ENCODE measurements around the gene CFL1. TPM values are rescaled to one million over a fixed set of nuclear protein-coding genes. Genes with fewer than 3 reads are reported as not detected.
A peak's percentile ranks its signal among the peaks of the same experiment; 100 is the strongest.
"Not testable (repeated sequence)": the region's sequence is repeated elsewhere in the genome, so short reads cannot be mapped to it uniquely, and the experiment has no call there.

CFL1 gene
- total RNA-seq, 1 experiment from 2014 or later = 960 TPM

- H3K9me3 ChIP-seq = 0 out of 2 replicates have a peak, but pooled peaks cover 3% of the 10 kb centered on the region
- BruUV-seq (replicated peaks) = no TSS peak
- H3K4me1 Mint-ChIP-seq (ENCODE audit: low read depth, unreplicated experiment) = peaks cover 27% of the 10 kb centered on the region
- intact Hi-C loops (cut with micrococcal nuclease; ENCODE audit: unreplicated experiment) = no loop called here
- POLR2A ChIA-PET = interaction anchor here (0.6 to 1.8 kb wide), 2 partner anchors 8 to 35 kb away, joined by 3 to 6 read pairs; partner anchors contain the start of gene CFL1
- no peaks in the 10 kb centered on the region for H3K27me3 ChIP-seq (replicated peaks; ENCODE audit: control insufficient read depth, insufficient read depth, low read length)
- H3K4me3 ChIP-seq (ENCODE audit: low read depth, low read length) = no peak overlapping the region
- H3K4me3 Mint-ChIP-seq (ENCODE audit: unreplicated experiment) = no peak overlapping the region
- no peak overlapping the region for H3K27ac Mint-ChIP-seq (ENCODE audit: unreplicated experiment)
- peaks cover 68% of the 10 kb centered on the region for H3K36me3 Mint-ChIP-seq (ENCODE audit: insufficient read depth, unreplicated experiment)
- H3K36me3 ChIP-seq (ENCODE audit: control insufficient read depth, insufficient read depth, low read length) = peaks cover 8% of the 10 kb centered on the region; the same call in 1 of the 2 replicates
- no peak for TF ChIP-seq CTCF (IDR thresholded peaks at IDR 0.05; ENCODE audit: insufficient read depth in 1 of 2, low read depth in 1 of 2, low read length in 1 of 2, severe bottlenecking in 1 of 2, unreplicated experiment in 1 of 2)
- DNase-seq = peak in 1 of 2 experiments; percentile 50
- CTCF ChIA-PET = interaction anchor here (0.7 to 2.9 kb wide), 5 partner anchors 9 to 138 kb away, joined by 3 to 16 read pairs (median 4); partner anchors contain the start of genes CCDC85B, KAT5 and MUS81
- no peaks in the 10 kb centered on the region for H3K27me3 Mint-ChIP-seq (ENCODE audit: insufficient read depth, unreplicated experiment)
- H3K4me1 ChIP-seq = peaks cover 18% of the 10 kb centered on the region
- no peaks in the 10 kb centered on the region for H3K9me3 Mint-ChIP-seq (ENCODE audit: unreplicated experiment)
These were observed 7.5 kb downstream of the CFL1 start for GRCh38 chr11:65850217-65851082.

- ChIA-PET CTCF (interaction anchor here (0.7 to 2.9 kb wide), 6 partner anchors 10 to 153 kb away, joined by 3 to 16 read pairs (median 4); partner anchors contain the start of genes BANF1, CCDC85B, EIF1AD and KAT5), POLR2A (interaction anchor here (0.6 to 1.8 kb wide), 3 partner anchors 8 to 36 kb away, joined by 3 to 10 read pairs (median 6); partner anchors contain the start of gene CFL1)
- Mint-ChIP-seq H3K27me3 (ENCODE audit: insufficient read depth, unreplicated experiment) (no peaks in the 10 kb centered on the region), H3K27ac (ENCODE audit: unreplicated experiment) (peak overlapping the region; percentile 59), H3K9me3 (ENCODE audit: unreplicated experiment) (no peaks in the 10 kb centered on the region), H3K36me3 (ENCODE audit: insufficient read depth, unreplicated experiment) (peaks cover 62% of the 10 kb centered on the region), H3K4me3 (ENCODE audit: unreplicated experiment) (no peak overlapping the region), H3K4me1 (ENCODE audit: low read depth, unreplicated experiment) (peaks cover 22% of the 10 kb centered on the region)
- Histone ChIP-seq H3K27me3 (replicated peaks; ENCODE audit: control insufficient read depth, insufficient read depth, low read length) (no peaks in the 10 kb centered on the region), H3K36me3 (ENCODE audit: control insufficient read depth, insufficient read depth, low read length) (peaks cover 7% of the 10 kb centered on the region; the same call in 1 of the 2 replicates), H3K9me3 (0 out of 2 replicates have a peak, but pooled peaks cover 3% of the 10 kb centered on the region), H3K4me3 (ENCODE audit: low read depth, low read length) (no peak overlapping the region), H3K4me1 (peaks cover 20% of the 10 kb centered on the region)
- no TSS peak for BruUV-seq (replicated peaks)
- TF ChIP-seq CTCF (IDR thresholded peaks at IDR 0.05; ENCODE audit: insufficient read depth in 1 of 2, low read depth in 1 of 2, low read length in 1 of 2, severe bottlenecking in 1 of 2, unreplicated experiment in 1 of 2) = no peak
- DNase-seq = peak in 1 of 2 experiments; percentile 38
- intact Hi-C loops (cut with micrococcal nuclease; ENCODE audit: unreplicated experiment) = no loop called here
These were observed 8.2 kb downstream of the CFL1 start for GRCh38 chr11:65849771-65850216.

- H3K27ac Mint-ChIP-seq (ENCODE audit: unreplicated experiment) = peak overlapping the region; percentile 59
- no TSS peak for BruUV-seq (replicated peaks)
- TF ChIP-seq CTCF (IDR thresholded peaks at IDR 0.05; ENCODE audit: insufficient read depth in 1 of 2, low read depth in 1 of 2, low read length in 1 of 2, severe bottlenecking in 1 of 2, unreplicated experiment in 1 of 2) = no peak
- H3K36me3 Mint-ChIP-seq (ENCODE audit: insufficient read depth, unreplicated experiment) = peaks cover 58% of the 10 kb centered on the region
- H3K9me3 Mint-ChIP-seq (ENCODE audit: unreplicated experiment) = no peaks in the 10 kb centered on the region
- peaks cover 25% of the 10 kb centered on the region for H3K4me1 ChIP-seq
- CTCF ChIA-PET = interaction anchor here (1.2 to 2.9 kb wide), 4 partner anchors 10 to 153 kb away, joined by 3 to 16 read pairs (median 6); partner anchors contain the start of genes BANF1, CCDC85B, EIF1AD and KAT5
- no peak overlapping the region for H3K4me3 Mint-ChIP-seq (ENCODE audit: unreplicated experiment)
- H3K27me3 ChIP-seq (replicated peaks; ENCODE audit: control insufficient read depth, insufficient read depth, low read length) = no peaks in the 10 kb centered on the region
- H3K36me3 ChIP-seq (ENCODE audit: control insufficient read depth, insufficient read depth, low read length) = peaks cover 7% of the 10 kb centered on the region; the same call in 1 of the 2 replicates
- no peaks in the 10 kb centered on the region for H3K27me3 Mint-ChIP-seq (ENCODE audit: insufficient read depth, unreplicated experiment)
- peaks cover 20% of the 10 kb centered on the region for H3K4me1 Mint-ChIP-seq (ENCODE audit: low read depth, unreplicated experiment)
- H3K9me3 ChIP-seq = 0 out of 2 replicates have a peak, but pooled peaks cover 3% of the 10 kb centered on the region
- peak in 1 of 2 experiments; percentile 63 for DNase-seq
- no peak overlapping the region for H3K4me3 ChIP-seq (ENCODE audit: low read depth, low read length)
- POLR2A ChIA-PET = interaction anchor here (0.6 to 1.8 kb wide), 3 partner anchors 9 to 274 kb away, joined by 4 to 10 read pairs (median 6); partner anchors contain the start of gene CFL1
- intact Hi-C loops (cut with micrococcal nuclease; ENCODE audit: unreplicated experiment) = no loop called here
These were observed 8.6 kb downstream of the CFL1 start for GRCh38 chr11:65849366-65849765.

GRCh38 chr11:65848693-65849092, 9.3 kb downstream of the CFL1 start:
- H3K9me3 Mint-ChIP-seq (ENCODE audit: unreplicated experiment); intact Hi-C loops (cut with micrococcal nuclease; ENCODE audit: unreplicated experiment); H3K36me3 ChIP-seq (ENCODE audit: control insufficient read depth, insufficient read depth, low read length); H3K4me3 Mint-ChIP-seq (ENCODE audit: unreplicated experiment); DNase-seq; H3K27me3 ChIP-seq (replicated peaks; ENCODE audit: control insufficient read depth, insufficient read depth, low read length); BruUV-seq (replicated peaks); H3K27me3 Mint-ChIP-seq (ENCODE audit: insufficient read depth, unreplicated experiment); H3K27ac Mint-ChIP-seq (ENCODE audit: unreplicated experiment); H3K9me3 ChIP-seq; H3K4me3 ChIP-seq (ENCODE audit: low read depth, low read length): not testable (repeated sequence)
- ChIA-PET CTCF (interaction anchor here (1.2 to 2.9 kb wide), 3 partner anchors 11 to 154 kb away, joined by 3 to 16 read pairs (median 8); partner anchors contain the start of genes BANF1, CCDC85B, EIF1AD and MUS81), POLR2A (interaction anchor here (0.6 to 1.8 kb wide), 3 partner anchors 9 to 274 kb away, joined by 4 to 10 read pairs (median 6); partner anchors contain the start of gene CFL1)
- Mint-ChIP-seq H3K4me1 (ENCODE audit: low read depth, unreplicated experiment) (peaks cover 20% of the 10 kb centered on the region), H3K36me3 (ENCODE audit: insufficient read depth, unreplicated experiment) (peaks cover 55% of the 10 kb centered on the region)
- peaks cover 31% of the 10 kb centered on the region for H3K4me1 ChIP-seq

Data from Caco-2 (cell line).